Ovary (tissue), 9 donors: ENCODE results near the gene GYG2. TPM values are rescaled to one million over a fixed set of nuclear protein-coding genes. Genes with fewer than 3 reads are reported as not detected.
"Not testable (repeated sequence)": the region's sequence is repeated elsewhere in the genome, so short reads cannot be mapped to it uniquely, and the experiment has no call there.

Experiments used
- DNase-seq, 5 donors: peaks; one replicate each; pipeline ENCODE4 v3.0.0-alpha.2; 2019 to 2020
- H3K27ac ChIP-seq, 2 donors: fragments of 200-600 bp; one replicate each; pipeline versions ENCODE4 v1.5.1 to v1.8.0; 2019 to 2022
- H3K27me3 ChIP-seq: fragments of 200-600 bp; one replicate; pipeline ENCODE4 v1.8.0; 2022
- H3K36me3 ChIP-seq: fragments of 200-600 bp; sonication (generic); one replicate; pipeline ENCODE4 v1.5.1; 2019
- H3K4me1 ChIP-seq: one replicate; pipeline ENCODE4 v1.8.1; 2013; ENCODE audit warnings: mild to moderate bottlenecking, moderate library complexity; ENCODE audit not compliant: insufficient read depth
- H3K4me3 ChIP-seq: fragments of 200-600 bp; sonication (generic); one replicate; pipeline ENCODE4 v1.5.1; 2017
- H3K9me3 ChIP-seq, 2 donors: fragments of 200-600 bp in 1 of 2; sonication (generic) in 1 of 2; one replicate each; pipeline versions ENCODE4 v1.5.1 to v1.8.1; 2013 to 2019; ENCODE audit warnings: mild to moderate bottlenecking in 1 of 2, moderate library complexity in 1 of 2
- CTCF ChIP-seq, 3 donors: fragments of 450-650 bp in 2 of 3; fragments of 200-600 bp in 1 of 3; IDR thresholded peaks; one replicate each; pipeline versions ENCODE4 v1.5.1 to v1.8.0; 2016 to 2022; ENCODE audit warnings: antibody characterized with exemption in 3 of 3, mild to moderate bottlenecking in 1 of 3
- EP300 ChIP-seq: sonication (generic); formaldehyde crosslinking; IDR thresholded peaks from one replicate; pipeline ENCODE4 v1.6.1; 2017; ENCODE audit warnings: antibody characterized with exemption
- POLR2A ChIP-seq: fragments of 450-650 bp; IDR thresholded peaks from one replicate; pipeline ENCODE4 v1.6.1; 2017; ENCODE audit warnings: antibody characterized with exemption, mild to moderate bottlenecking, moderate library complexity
- WGBS, 3 donors: extraction: QIAGEN DNeasy Blood & Tissue Kit in 1 of 3; methylation state at CpG; one replicate each; pipeline versions ENCODE4 v1.1.5 to v1.1.7; 2013 to 2017; 5-methylcytosine and 5-hydroxymethylcytosine counted together
- intact Hi-C, 4 donors: fragments of 100-400 bp; cut with DNase I; formaldehyde crosslinking; loops; one replicate each; pipeline versions ENCODE4 v1.11.0 to v1.15.1; 2022 to 2023
- polyA plus RNA-seq, 2 donors: library from polyadenylated mRNA; stranded (reverse); fragments of 200-250 nt in 1 of 2; fragments of 350-450 nt in 1 of 2; fragmentation: Illumina TruSeq in 1 of 2; extraction: RNeasy Lipid Tissue Mini Kit (QIAGEN cat#74804) in 1 of 2; gene quantifications; one replicate each; pipeline ENCODE4 v1.2.3, GENCODE V29; 2013 to 2014
- total RNA-seq, 7 donors: library from RNA; depleted of rRNA in 2 of 7; stranded (reverse); fragments of >200 nt in 2 of 7; fragmentation: NEBNext Ultra II Directional in 3 of 7; extraction: Animal tissue kit (Norgen Biotek cat#: 25700) in 3 of 7; gene quantifications; one replicate each; pipeline versions ENCODE4 v1.1.0 to v1.2.4, GENCODE V29; 2016 to 2023
- donor health status: DM: no; HTN: no; CAD: no; lungs with moderate emphysema.
- donor health status: DM: no; HTN: no; CAD: no.
- donor health status: Bipolar disorder and iron deficiency.
- donor health status: DM: yes; HTN: yes; CAD: no.
- donor health status: DM: no; HTN: no; CAD: no.
- donor health status: DM: yes; HTN: yes; CAD: no.

Gene GYG2
- total and polyA plus RNA-seq, 9 donors: 0.72 to 9.0 (median 3.9) TPM

GRCh38 chrX:2812161-2812907, 16.4 kb upstream of the GYG2 start:
- 21 to 27% (median 25%) methylated on average over 14 to 16 of the region's 16 CpGs for WGBS, 3 donors
- not testable (repeated sequence) for H3K27me3 ChIP-seq, H3K4me1 ChIP-seq, H3K9me3 ChIP-seq, H3K4me3 ChIP-seq, H3K36me3 ChIP-seq, H3K27ac ChIP-seq
- peak; percentile 49 to 71 (median 58) for DNase-seq
- TF ChIP-seq CTCF (IDR thresholded peaks at IDR 0.05): peak; percentile 50 to 66 (median 55)
- intact Hi-C loops: loop anchor here in 3 of 4 donors (5.0 to 10.0 kb wide), 2 partner anchors 165 to 168 kb away; no protein-coding TSS in a partner anchor

- Histone ChIP-seq H3K4me3 (no peak overlapping the region), H3K27me3 (no peaks in the 10 kb centered on the region), H3K9me3 (no peaks in the 10 kb centered on the region), H3K4me1 (no peaks in the 10 kb centered on the region), H3K27ac (no peak overlapping the region), H3K36me3 (no peaks in the 10 kb centered on the region)
- 69 to 82% (median 79%) methylated on average over 2 of the region's 2 CpGs for WGBS, 3 donors
- TF ChIP-seq POLR2A (no peak), EP300 (no peak), CTCF (IDR thresholded peaks at IDR 0.05) (no peak)
- intact Hi-C loops: loop anchor here in 2 of 4 donors (10.0 kb wide), 1 partner anchor 172 kb away; no protein-coding TSS in a partner anchor
- DNase-seq: no peak
Observed at GRCh38 chrX:2817036-2817435, 11.7 kb upstream of the GYG2 start.

GRCh38 chrX:2819345-2820135, 9.2 kb upstream of the GYG2 start:
- peak in 1 of 3 donors; percentile 39 for TF ChIP-seq CTCF (IDR thresholded peaks at IDR 0.05)
- no peak for TF ChIP-seq POLR2A
- no peak for TF ChIP-seq EP300

GRCh38 chrX:2820136-2820771, 8.5 kb upstream of the GYG2 start:
- H3K27ac ChIP-seq: no peak overlapping the region
- H3K36me3 ChIP-seq: no peaks in the 10 kb centered on the region
- H3K4me3 ChIP-seq: no peak overlapping the region
- TF ChIP-seq EP300: no peak
- no peak for TF ChIP-seq POLR2A
- TF ChIP-seq CTCF (IDR thresholded peaks at IDR 0.05): no peak
- WGBS, 3 donors: 65 to 70% (median 67%) methylated on average over 8 of the region's 8 CpGs
- no peaks in the 10 kb centered on the region for H3K4me1 ChIP-seq
- no peaks in the 10 kb centered on the region for H3K27me3 ChIP-seq
- no peak for DNase-seq
- no peaks in the 10 kb centered on the region for H3K9me3 ChIP-seq
- intact Hi-C loops: loop anchor here in 1 of 4 donors (10.0 kb wide), 1 partner anchor 175 kb away; no protein-coding TSS in a partner anchor

More at GRCh38 chrX:2819345-2820135, 9.2 kb upstream of the GYG2 start:
- no peak overlapping the region for H3K4me3 ChIP-seq
- no peaks in the 10 kb centered on the region for H3K9me3 ChIP-seq
- H3K4me1 ChIP-seq: no peaks in the 10 kb centered on the region
- intact Hi-C loops: loop anchor here in 3 of 4 donors (10.0 kb wide), 1 partner anchor 175 kb away; no protein-coding TSS in a partner anchor
- WGBS, 3 donors: 45 to 52% (median 49%) methylated on average over 9 of the region's 9 CpGs
- no peaks in the 10 kb centered on the region for H3K36me3 ChIP-seq
- DNase-seq: no peak
- H3K27ac ChIP-seq: no peak overlapping the region
- H3K27me3 ChIP-seq: no peaks in the 10 kb centered on the region
